OCI-M2 (cell line): Measurements from ENCODE around the gene SPATC1L.

Experiments used
- DNase-seq: peaks from one replicate; lab custom pipeline; 2025; ENCODE audit not compliant: unreplicated experiment; lab: John Stamatoyannopoulos, UW

SPATC1L gene

GRCh38 chr21:46165098-46165497, 19.2 kb downstream of the SPATC1L start:
- DNase-seq: no peak

GRCh38 chr21:46163380-46163779, 20.9 kb downstream of the SPATC1L start:
- no peak for DNase-seq

GRCh38 chr21:46161633-46162592, 22.3 kb downstream of the SPATC1L start:
- no peak for DNase-seq

GRCh38 chr21:46160907-46161632, 23.2 kb downstream of the SPATC1L start:
- DNase-seq: no peak

- no peak for DNase-seq
These were observed 23.7 kb downstream of the SPATC1L start for GRCh38 chr21:46160657-46160906.

- DNase-seq: no peak
These were observed 24.2 kb downstream of the SPATC1L start for GRCh38 chr21:46159841-46160656.

GRCh38 chr21:46159390-46159789, 24.9 kb downstream of the SPATC1L start:
- DNase-seq: no peak

GRCh38 chr21:46158666-46159300, 25.5 kb downstream of the SPATC1L start:
- no peak for DNase-seq

- no peak for DNase-seq
These were observed 26.2 kb downstream of the SPATC1L start for GRCh38 chr21:46157987-46158451.

- no peak for DNase-seq
These were observed 26.8 kb downstream of the SPATC1L start for GRCh38 chr21:46157396-46157986.

GRCh38 chr21:46156678-46157077, 27.6 kb downstream of the SPATC1L start:
- no peak for DNase-seq

- no peak for DNase-seq
These were observed 27.9 kb downstream of the SPATC1L start for GRCh38 chr21:46156378-46156645.

GRCh38 chr21:46155514-46156377, 28.5 kb downstream of the SPATC1L start, which contains the start of gene FTCD:
TSS of gene FTCD (minus strand) at chr21:46155579. CDS start at chr21:46155523, 56 bp downstream.
- DNase-seq: no peak

- DNase-seq: no peak
These were observed 29.2 kb downstream of the SPATC1L start for GRCh38 chr21:46154955-46155513.

GRCh38 chr21:46154155-46154954, 29.9 kb downstream of the SPATC1L start:
- DNase-seq: no peak

- no peak for DNase-seq
These were observed 30.8 kb downstream of the SPATC1L start for GRCh38 chr21:46153247-46154154.

GRCh38 chr21:46152927-46153246, 31.4 kb downstream of the SPATC1L start:
- no peak for DNase-seq
